Stimulated activated CD8-positive, alpha-beta memory T cell treated with anti-CD3 and anti-CD28 coated beads, Interleukin-7, amount 100 ng/mL, for 48 hours (primary cell): ENCODE measurements around the gene UQCC3.
"Not testable (repeated sequence)": the region's sequence is repeated elsewhere in the genome, so short reads cannot be mapped to it uniquely, and the experiment has no call there.

Source experiments
- DNase-seq, 2 donors: peaks; one replicate each; pipeline ENCODE4 v3.0.0-alpha.2; 2020; ENCODE audit warnings: low read depth in 1 of 2; ENCODE audit errors: extremely low read depth in 1 of 2

The UQCC3 gene, protein sequence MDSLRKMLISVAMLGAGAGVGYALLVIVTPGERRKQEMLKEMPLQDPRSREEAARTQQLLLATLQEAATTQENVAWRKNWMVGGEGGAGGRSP

DNA sequence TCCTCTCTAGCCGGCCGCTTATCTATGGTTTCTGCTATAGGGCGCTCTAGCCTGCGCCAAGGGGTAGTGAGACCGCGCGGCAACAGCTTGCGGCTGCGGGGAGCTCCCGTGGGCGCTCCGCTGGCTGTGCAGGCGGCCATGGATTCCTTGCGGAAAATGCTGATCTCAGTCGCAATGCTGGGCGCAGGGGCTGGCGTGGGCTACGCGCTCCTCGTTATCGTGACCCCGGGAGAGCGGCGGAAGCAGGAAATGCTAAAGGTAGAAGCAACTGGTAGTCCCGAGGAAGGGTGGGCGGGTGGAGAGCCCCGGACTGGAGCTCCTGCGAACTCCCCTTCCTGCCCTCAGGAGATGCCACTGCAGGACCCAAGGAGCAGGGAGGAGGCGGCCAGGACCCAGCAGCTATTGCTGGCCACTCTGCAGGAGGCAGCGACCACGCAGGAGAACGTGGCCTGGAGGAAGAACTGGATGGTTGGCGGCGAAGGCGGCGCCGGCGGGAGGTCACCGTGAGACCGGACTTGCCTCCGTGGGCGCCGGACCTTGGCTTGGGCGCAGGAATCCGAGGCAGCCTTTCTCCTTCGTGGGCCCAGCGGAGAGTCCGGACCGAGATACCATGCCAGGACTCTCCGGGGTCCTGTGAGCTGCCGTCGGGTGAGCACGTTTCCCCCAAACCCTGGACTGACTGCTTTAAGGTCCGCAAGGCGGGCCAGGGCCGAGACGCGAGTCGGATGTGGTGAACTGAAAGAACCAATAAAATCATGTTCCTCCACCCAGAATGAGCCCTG is at the start of gene UQCC3, which contains the start of gene LBHD1:
Gene UQCC3, plus strand, starts transcription at position 66 of the 782 bp plus-strand sequence. Its CDS starts 73 bp downstream, at position 139.
Gene LBHD1, minus strand, starts transcription at position 660 of the 782 bp plus-strand sequence. CDS start 2,236 bp downstream, outside the sequence.
- DNase-seq, result peak; percentile 52 to 68

DNA sequence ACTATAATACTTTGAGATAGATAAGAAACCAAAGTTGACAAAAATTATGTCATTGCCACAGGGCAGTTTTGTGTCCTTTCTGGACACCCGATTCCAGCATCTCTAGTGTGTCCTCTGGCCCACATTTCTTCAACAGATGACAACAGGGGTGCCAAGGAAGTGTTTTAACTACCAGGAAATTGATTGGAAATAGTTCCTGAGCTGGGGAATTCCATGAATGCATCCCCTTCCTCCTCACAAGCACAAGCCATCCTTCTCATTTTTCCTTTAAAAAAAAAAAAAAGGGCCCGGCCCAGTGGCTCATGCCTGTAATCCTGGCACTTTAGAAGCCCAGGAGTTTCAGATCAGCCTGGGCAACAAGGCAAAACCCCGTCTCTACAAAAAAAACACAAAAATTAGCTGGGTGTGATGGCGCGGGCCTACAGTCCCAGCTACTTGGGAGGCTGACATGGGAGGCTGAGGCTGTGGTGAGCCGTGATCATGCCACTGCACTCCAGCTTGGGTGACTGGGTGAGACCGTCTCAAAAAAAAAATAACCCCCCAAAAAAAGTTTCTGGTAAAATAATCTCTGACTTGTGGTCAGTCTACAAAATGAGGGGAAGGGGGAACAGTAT is 48.9 kb upstream of the UQCC3 start:
- no peak for DNase-seq

DNA sequence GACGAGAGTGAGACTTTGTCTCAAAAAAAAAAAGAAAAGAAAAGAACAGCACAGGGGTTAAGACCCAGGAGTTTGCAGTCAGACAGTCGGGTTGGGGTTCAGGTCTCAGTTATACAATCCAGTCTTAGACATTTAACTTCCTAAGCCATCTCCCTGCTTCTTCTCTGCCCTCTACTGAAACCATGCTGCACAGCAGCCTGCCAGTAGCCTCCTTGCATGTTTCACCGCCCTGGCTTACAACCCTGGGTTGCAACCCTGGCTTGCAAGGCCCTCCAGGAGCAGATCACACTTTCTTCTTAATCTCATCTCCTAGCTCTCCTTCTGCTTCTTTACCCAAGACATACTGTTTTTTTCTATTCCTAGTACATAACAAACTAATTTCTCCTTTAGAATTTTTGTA is 43.8 kb upstream of the UQCC3 start:
- DNase-seq, result no peak

DNA sequence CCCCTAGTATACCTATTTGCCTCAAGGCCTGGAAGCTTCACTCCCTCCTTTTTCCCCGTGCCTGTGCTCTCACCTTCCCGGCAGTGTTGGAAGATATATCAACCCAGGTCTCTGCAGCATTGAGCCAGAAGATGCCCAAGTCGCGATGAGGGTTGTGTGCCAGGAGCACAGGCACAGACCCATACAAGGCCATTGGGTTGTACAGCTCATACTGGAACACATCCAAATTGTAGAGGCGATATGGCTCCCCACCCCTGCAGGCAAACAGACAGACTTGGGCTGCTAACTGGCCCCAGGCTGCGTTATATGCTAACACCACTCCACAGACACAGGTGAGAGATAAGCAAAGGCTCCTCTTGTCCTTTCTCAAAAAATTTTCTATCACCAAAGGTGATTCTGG is 39.0 kb upstream of the UQCC3 start:
- DNase-seq, result no peak

DNA sequence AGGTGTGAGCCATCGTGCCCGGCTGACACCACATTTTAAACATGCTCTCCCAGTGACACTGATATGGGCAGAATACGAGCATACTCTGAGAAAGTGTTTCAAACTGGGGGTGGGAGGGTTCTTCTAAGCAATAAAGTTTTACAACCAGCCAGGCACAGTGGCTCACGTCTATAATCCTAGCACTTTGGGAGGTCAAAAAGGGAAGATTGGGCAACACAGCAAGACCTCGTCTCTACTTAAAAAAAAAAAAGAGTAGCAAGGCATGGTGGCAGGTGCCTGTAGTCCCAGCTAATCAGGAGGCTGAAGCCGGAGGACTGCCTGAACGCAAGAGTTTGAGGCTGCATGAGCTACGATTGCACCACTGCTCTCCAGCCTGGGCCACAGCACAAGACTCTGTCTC is 27.3 kb upstream of the UQCC3 start:
- DNase-seq, result no peak

DNA sequence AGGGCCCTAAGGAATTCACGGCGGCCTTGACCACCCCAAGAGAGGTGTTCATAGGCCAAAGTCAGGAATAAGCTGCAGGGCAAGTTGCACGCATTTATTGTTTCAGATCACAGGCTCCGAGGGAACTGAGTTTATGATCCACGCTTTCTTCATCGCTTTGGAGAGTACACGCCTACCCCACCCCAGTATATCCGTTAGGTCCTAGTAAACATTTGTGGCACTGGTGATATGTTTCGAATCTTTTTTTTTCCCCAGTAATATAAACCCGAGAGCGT is 25.9 kb upstream of the UQCC3 start:
- no peak for DNase-seq

DNA sequence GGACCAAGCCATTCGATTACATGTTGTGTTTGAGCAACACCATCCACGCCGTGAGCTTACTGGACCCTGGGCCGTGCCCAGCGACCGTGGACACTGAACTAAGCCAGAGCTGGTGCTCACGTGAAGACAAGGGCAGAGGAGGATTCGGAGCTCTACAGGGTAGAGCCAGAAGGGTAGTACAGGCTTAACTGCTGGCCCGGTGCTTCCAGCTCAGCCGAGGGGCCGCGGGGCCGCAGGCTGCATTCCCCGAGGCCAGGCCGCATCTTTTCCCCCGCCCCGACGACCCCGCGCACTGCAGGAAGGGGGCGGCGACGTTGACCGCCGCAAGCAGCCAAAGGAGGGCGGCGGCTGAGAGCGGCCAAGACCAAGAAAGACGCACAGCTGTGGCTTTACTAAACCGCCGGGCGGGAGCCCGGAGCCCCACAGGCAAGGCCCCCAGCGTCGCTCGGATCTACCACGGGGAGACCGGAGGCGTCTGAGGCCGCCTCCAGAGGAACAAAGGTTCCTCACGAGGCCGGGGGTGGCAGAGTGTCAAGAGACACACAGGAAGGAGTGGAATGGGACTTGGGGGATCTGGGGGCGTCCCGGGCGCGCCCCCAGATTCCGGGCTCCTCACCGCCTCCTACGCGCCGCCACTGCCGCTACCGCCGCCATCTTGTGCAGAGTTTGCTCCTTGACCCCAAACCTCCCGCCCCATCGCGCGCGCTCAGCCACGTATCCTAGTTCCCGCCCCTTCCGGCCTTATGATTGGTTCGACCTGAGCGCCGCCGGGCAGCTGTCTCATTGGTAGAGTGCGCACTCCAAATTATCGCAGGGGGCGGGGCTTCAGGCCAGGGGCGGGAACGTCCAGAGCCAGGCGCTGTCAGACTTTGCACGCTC is 25.3 kb upstream of the UQCC3 start, which contains the start of gene GANAB:
Gene GANAB, minus strand, starts transcription at position 668 of the 879 bp plus-strand sequence. Its CDS starts 14 bp downstream, at position 654.
- peak; percentile 99 for DNase-seq

DNA sequence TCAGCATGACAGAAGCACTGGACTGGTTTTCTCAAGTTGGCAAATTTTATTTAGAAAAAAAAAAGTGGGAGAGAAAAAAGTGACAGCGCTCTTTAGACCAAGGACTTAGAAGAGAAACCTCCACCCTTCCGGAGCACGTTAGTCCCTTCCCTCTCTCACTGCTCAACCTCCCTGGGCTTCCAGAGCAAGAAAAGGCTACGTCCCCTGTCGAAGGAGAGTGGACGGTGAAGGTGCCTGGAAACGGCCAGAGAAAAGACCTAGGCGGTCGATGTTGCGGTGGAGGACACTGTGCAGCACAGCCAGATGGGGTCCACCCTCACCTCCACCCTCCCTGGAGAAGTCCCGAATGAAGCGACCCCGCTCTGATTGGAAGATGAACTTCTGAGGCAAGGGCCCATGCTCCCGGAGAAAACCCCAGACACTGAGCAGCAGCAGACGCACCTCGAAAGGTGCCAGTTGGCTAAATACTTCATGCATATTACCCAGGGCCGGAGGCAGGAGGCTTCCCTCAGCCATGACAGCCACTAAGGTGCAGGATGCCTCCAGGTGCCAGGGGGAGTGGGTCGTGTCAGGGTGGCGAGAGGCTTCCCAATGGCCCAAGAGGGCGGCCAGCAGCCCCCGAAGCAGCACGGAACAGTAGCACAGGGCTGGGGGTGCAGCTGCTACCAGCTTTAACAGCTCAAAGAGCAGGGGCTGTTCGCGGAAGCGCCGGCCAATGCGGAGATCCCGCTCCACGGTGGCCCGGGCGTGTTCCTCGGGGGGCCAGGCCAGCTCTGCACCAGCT is 24.5 kb upstream of the UQCC3 start:
- no peak for DNase-seq

DNA sequence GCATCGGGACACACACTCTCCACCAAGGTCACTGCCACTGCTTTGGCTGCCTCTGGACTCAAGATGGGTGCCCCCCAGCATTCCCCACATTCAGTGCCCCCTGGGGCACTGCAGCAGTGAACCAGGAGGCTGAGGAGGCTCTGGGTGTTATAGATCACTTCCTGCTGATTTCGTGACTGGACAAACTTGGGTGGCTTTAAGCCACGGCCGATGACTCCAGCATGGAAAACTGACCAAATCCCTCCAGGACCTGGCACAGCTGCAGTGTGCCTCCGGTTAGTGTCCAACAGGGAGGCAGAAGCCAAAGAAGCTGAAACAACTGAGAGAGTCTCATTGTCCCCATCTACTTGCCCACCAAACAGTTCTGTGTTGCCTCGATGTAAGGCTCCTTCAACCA is 23.9 kb upstream of the UQCC3 start:
- DNase-seq, result no peak

DNA sequence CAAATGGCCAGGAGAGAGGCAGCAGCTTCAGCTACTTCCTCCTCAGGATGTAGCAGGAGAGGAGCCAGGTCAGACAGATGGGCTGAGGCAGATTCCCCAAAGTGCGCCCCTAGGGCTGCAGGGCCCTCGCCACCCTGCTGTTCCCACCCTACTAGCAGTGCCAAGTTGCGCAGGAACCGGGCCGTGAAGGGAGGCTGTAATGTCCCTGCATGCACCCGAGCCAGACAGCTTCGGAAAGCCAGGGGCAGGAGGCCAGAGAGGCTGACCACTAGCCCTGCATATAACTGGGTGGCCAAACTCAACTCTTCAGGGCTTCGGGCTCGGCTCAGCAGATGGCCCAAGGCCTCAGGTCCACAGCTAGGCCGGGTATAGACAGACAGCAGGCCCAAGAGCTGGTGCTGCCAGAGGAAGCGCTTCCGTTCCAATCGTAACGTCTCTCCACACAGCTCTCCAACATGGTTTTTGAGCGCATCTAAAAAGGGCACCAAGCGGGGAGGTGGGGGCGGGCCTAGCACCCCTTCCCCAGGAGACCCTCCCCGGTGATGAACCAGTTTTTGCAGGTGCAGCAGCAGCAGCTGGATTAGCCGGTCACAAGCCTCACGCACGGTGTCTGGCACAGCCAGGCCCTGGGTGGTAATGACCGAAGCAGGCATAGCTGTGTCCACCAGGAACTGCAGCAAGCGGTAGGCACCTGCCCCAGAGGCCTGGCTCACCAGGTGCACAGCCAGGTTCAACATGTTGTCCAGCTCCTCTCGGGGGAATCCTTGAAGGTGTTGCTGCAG is 23.1 kb upstream of the UQCC3 start:
- DNase-seq, result no peak

DNA sequence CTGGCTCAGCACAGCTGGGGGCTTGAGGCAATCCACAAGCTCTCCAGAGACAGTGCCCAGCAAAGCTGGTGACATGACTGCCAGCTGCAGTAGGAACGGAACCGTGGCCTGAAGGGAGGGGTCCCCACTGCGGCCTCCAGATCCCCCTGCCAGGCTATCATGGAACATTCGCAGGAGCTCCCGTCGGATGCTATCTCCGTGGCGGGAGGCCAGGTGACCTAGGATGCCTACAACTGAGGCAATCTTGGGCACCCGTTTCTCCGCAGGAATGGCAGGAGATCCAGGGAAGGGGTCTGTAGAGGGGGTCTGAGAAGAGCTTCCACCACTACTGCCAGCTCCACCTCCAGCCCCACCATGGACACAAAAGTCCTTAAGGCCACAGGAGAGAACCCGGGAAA is 22.5 kb upstream of the UQCC3 start:
- DNase-seq, result no peak

DNA sequence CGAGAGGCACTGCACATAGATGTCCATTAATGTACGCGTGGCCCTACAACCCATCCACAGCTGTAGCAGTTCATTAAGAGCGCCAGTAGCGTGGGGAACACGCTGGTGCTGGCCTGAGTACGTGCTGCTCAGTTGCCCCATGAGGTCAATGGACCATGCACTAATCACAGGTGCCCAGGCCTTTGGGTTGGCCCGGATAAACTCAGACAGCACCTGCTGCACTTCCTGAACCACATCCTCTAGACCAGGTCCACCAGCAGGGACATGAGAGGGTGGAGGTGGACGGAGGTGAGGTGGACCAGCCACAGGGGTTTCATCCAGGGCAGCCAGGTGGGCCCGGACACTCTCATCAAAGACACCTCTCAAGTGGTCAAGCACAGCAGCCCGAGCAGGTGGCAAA is 22.0 kb upstream of the UQCC3 start:
- no peak for DNase-seq

DNA sequence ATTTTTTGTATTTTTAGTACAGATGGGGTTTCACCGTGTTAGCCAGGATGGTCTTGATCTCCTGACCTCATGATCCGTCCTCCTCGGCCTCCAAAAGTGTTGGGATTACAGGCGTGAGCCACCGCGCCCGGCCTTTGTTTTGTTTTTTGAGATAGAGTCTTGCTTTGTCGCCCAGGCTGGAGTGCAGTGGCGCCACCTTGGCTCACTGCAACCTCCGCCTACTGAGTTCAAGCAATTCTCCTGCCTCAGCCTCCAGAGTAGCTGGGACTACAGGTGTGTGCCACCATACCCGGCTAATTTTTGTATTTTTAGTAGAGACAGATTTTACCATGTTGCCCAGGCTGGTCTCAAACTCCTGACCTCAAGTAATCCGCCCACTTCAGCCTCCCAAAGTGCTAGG is 21.2 kb upstream of the UQCC3 start:
- DNase-seq, result not testable (repeated sequence)

DNA sequence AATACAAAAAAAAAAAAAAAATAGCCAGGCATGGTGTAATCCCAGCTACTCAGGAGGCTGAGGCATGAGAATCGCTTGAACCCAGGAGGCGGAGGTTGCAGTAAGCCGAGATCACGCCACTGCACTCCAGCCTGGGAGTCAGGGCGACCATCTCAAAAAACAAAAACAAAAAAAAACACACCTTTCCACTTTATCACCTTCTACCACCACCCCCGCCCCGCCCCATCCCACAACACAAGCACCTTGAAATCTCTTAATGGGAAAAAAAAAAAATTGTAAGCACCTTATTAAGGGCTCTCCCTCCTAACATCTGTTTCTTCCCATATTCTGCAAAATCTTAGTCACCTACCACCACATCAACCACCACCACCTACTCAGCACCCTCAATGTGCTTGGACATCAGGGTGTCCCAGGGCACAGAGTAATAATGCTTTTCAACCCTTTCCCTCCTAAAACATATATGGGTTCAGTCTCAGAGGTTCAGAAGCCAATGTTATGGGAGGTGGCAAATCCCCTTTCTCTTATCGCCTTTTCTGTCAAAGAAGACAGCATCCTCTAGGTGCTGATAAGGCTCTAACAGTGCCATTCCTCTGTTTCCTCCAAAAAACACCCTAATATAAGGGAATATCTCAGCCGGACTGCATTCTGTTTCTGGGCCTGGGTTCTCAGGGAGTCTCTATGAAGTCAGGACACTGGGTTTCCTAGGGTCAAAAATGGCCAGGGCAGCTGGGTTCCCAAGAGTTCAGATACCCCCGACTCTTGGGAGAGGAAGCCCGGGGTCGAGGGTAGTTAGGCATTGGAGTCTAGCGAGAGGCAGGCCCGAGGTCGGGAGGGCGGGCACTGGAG is 19.1 kb upstream of the UQCC3 start:
- no peak for DNase-seq

DNA sequence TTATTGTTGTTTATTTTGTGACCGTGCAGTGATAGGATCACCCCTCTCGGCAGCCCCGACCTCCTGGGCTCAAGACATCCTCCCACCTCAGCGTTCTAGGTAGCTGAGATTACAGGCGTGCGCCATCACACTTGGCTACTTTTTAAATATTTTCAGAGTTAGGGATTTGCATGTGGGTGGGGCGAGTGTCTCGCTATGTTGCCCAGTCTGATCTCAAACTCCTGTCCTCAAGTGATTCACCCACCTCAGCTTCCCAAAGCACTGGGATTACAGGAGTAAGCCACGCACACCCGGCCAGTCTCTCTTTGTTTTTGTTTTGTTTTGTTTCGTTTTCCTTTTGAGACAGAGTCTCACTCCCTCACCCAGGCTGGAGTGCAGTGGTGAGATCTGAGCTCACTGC is 17.2 kb upstream of the UQCC3 start:
- no peak for DNase-seq

DNA sequence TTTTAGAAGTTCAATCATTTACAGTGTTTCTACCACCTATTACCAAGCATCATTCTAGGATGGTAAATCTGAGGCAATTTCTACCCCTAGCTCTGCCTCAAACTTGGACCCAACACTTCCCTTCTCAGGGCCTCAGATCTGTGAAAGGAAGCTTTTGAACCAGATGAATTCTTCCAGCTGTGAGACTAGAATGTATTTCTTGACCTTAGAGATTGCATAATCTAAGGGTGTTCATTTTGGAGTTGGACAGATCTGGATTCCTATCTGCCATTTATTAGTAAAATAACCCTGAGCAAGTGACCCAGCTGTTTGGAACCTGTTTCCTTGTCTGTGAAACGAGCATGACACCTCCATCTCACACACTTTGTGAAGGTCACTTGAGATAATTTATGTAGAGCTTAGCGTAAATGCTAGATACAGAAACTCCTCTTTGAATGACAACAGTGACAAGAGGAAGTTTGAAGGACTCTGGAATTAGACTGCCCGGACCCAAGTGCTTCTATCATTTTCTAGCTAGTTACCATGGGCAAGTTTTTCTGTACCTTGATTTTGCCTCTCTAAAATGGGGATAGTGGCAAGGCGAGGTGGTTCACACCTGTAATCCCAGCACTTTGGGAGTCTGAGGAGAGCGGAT is 14.6 kb upstream of the UQCC3 start:
- DNase-seq, result no peak

DNA sequence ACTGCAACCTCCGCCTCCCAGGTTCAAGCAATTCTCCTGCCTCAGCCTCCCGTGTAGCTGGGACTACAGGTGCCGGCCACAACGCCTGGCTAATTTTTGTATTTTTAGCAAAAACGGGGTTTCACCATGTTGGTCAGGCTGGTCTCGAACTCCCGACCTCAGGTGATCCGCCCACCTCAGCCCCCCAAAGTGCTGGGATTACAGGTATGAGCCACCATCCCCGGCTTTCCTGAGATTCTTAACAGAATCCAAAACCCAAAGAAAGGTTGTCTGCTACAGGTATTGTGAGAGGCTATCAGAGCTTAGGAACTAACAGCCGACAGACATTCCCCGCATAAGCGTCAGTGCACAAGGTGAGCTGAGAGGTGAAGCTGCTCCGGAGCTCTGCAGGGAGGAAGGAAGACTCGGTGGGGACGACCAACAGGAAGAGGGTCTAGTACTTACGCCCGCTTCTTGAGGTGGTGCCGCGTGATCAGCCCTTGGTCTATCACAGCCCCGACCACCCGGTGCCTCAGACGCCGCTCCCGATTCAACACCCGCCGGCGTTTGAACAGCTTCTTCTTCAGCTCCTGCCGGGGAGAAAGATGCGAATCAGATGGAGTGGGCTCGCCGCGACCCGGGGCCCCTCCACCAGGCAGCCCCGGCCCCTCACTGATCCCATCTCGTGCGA is 6.9 kb upstream of the UQCC3 start:
- peak in 1 of 2 donors; percentile 44 for DNase-seq

DNA sequence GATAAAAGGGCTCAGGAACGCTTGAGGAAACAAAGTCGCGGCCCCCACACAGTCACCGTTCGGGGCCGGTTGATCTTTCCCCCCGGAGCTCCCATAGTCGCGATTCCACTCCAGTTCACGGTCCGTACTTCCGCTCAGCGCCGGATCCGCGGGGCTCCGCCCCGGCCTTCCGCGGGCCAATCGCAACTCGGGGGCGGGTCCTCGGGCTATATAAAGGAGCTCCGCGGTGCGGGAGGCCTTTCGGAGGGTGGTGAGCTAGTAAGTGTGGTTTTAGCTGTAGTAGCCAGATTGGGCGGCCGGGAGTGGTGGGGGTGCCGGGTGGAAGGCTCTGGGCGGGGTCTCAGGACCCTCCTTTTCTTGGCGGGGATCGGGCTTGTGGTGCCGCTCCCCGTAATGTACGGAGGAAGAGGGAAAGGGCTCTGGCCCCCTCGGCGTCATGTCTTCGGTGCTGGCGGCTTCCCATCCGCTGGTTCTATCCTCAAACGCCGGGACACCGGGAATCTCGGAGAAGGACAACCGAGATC is 6.3 kb upstream of the UQCC3 start, which contains the start of the genes C11orf98 and CSKMT:
Gene C11orf98, minus strand, starts transcription at position 136 of the 524 bp plus-strand sequence. Its CDS starts 41 bp downstream, at position 95.
Gene CSKMT, plus strand, starts transcription at position 238 of the 524 bp plus-strand sequence. CDS start 568 bp downstream, outside the sequence.
- peak; percentile 92 to 93 for DNase-seq
